Natural killer cell treated with Interleukin-12 subunit alpha and Interleukin-12 subunit beta and Interleukin-15 and Interleukin-18, amount 100 ng/mL, for 72 hours (primary cell): ENCODE data around the gene SMURF1. TPM values are rescaled to one million over a fixed set of nuclear protein-coding genes. Genes with fewer than 3 reads are reported as not detected.
A peak's percentile ranks its signal among the peaks of the same experiment; 100 is the strongest.

ENCODE experiments used
- ATAC-seq, 2 donors: fragments of 150-1000 bp; cut with Tn5 transposase in 1 of 2; sonication (Bioruptor Pico), chemical (Tn5 transposase) in 1 of 2; 2 replicates each; pipeline ENCODE4 v1.10.0; 2021
- DNase-seq: peaks from one replicate; pipeline ENCODE4 v3.0.0; 2022; ENCODE audit warnings: low spot score
- H3K27ac Mint-ChIP-seq, 2 donors: 1 replicate in 1 of 2; 2 replicates in 1 of 2; pipeline ENCODE4 v1.8.0; 2022; ENCODE audit warnings: mixed read lengths in 2 of 2, mild to moderate bottlenecking in 1 of 2, moderate library complexity in 1 of 2
- H3K27me3 Mint-ChIP-seq, 2 donors: 1 replicate in 1 of 2; 2 replicates in 1 of 2; pipeline ENCODE4 v1.8.0; 2022; ENCODE audit warnings: mixed read lengths in 2 of 2
- H3K36me3 Mint-ChIP-seq: one replicate; pipeline ENCODE4 v1.8.0; 2022; ENCODE audit warnings: mixed read lengths
- H3K4me1 Mint-ChIP-seq, 2 donors: 1 replicate in 1 of 2; 2 replicates in 1 of 2; pipeline ENCODE4 v1.8.0; 2022; ENCODE audit warnings: low read depth in 2 of 2, mixed read lengths in 2 of 2, mild to moderate bottlenecking in 1 of 2
- H3K4me3 Mint-ChIP-seq: one replicate; pipeline ENCODE4 v1.8.0; 2022; ENCODE audit warnings: mixed read lengths
- H3K9me3 Mint-ChIP-seq: 2 replicates; pipeline ENCODE4 v1.8.0; 2022; ENCODE audit warnings: mixed read lengths
- total RNA-seq, 2 donors: library from RNA; stranded (reverse); gene quantifications; one replicate each; pipeline ENCODE4 v1.2.3, GENCODE V29; 2022

The SMURF1 gene
- total RNA-seq, 2 donors from 2014 or later, result 19.9 to 27.1 TPM

- no peak for ATAC-seq
- Mint-ChIP-seq H3K4me1 (peaks cover 6% of the 10 kb centered on the region in 2 donors), H3K27ac (no peak overlapping the region), H3K36me3 (peaks cover 12% of the 10 kb centered on the region), H3K27me3 (no peaks in the 10 kb centered on the region), H3K4me3 (no peak overlapping the region), H3K9me3 (no peaks in the 10 kb centered on the region)
- DNase-seq, result no peak
These were observed 107.3 kb downstream of the SMURF1 start for GRCh38 chr7:99036546-99037111.

- ATAC-seq (no peak), DNase-seq (no peak)
- peaks cover 6% of the 10 kb centered on the region in 2 donors for H3K4me1 Mint-ChIP-seq
- H3K27me3 Mint-ChIP-seq, result no peaks in the 10 kb centered on the region
- peaks cover 11% of the 10 kb centered on the region for H3K36me3 Mint-ChIP-seq
- no peak overlapping the region for H3K4me3 Mint-ChIP-seq
- H3K27ac Mint-ChIP-seq, result no peak overlapping the region
- no peaks in the 10 kb centered on the region for H3K9me3 Mint-ChIP-seq
These were observed 108.0 kb downstream of the SMURF1 start for GRCh38 chr7:99035723-99036545.

GRCh38 chr7:99034932-99035722 lies 108.8 kb downstream of the SMURF1 start:
- no peak overlapping the region for H3K27ac Mint-ChIP-seq
- ATAC-seq (no peak), DNase-seq (no peak)
- no peak overlapping the region for H3K4me3 Mint-ChIP-seq
- H3K9me3 Mint-ChIP-seq, result no peaks in the 10 kb centered on the region
- peaks cover 5% of the 10 kb centered on the region for H3K36me3 Mint-ChIP-seq
- peaks cover 0 to 1% of the 10 kb centered on the region in 2 donors for H3K4me1 Mint-ChIP-seq
- H3K27me3 Mint-ChIP-seq, result no peaks in the 10 kb centered on the region

- Mint-ChIP-seq H3K4me3 (no peak overlapping the region), H3K27me3 (no peaks in the 10 kb centered on the region), H3K27ac (no peak overlapping the region), H3K4me1 (no peaks in the 10 kb centered on the region), H3K9me3 (no peaks in the 10 kb centered on the region), H3K36me3 (peaks cover 4% of the 10 kb centered on the region)
- ATAC-seq (no peak), DNase-seq (no peak)
These were observed 110.1 kb downstream of the SMURF1 start for GRCh38 chr7:99033765-99034164.

- Mint-ChIP-seq H3K4me3 (no peak overlapping the region), H3K36me3 (peaks cover 4% of the 10 kb centered on the region), H3K27me3 (no peaks in the 10 kb centered on the region), H3K4me1 (no peaks in the 10 kb centered on the region), H3K27ac (no peak overlapping the region), H3K9me3 (no peaks in the 10 kb centered on the region)
- no peak for DNase-seq
- no peak for ATAC-seq
These were observed 111.0 kb downstream of the SMURF1 start for GRCh38 chr7:99032928-99033327.

GRCh38 chr7:99031496-99031895 lies 112.4 kb downstream of the SMURF1 start:
- H3K4me1 Mint-ChIP-seq, result no peaks in the 10 kb centered on the region
- DNase-seq, result no peak
- ATAC-seq, result no peak
- H3K4me3 Mint-ChIP-seq, result no peak overlapping the region
- H3K27ac Mint-ChIP-seq, result no peak overlapping the region
- no peaks in the 10 kb centered on the region for H3K27me3 Mint-ChIP-seq
- H3K9me3 Mint-ChIP-seq, result no peaks in the 10 kb centered on the region
- peaks cover 4% of the 10 kb centered on the region for H3K36me3 Mint-ChIP-seq

- no peaks in the 10 kb centered on the region for H3K27me3 Mint-ChIP-seq
- no peaks in the 10 kb centered on the region for H3K9me3 Mint-ChIP-seq
- ATAC-seq (no peak), DNase-seq (no peak)
- no peak overlapping the region for H3K4me3 Mint-ChIP-seq
- peaks cover 4% of the 10 kb centered on the region for H3K36me3 Mint-ChIP-seq
- no peak overlapping the region for H3K27ac Mint-ChIP-seq
- H3K4me1 Mint-ChIP-seq, result no peaks in the 10 kb centered on the region
These were observed 113.0 kb downstream of the SMURF1 start for GRCh38 chr7:99030951-99031350.

- Mint-ChIP-seq H3K4me1 (no peaks in the 10 kb centered on the region), H3K27ac (peak overlapping the region in 1 of 2 donors; percentile 23), H3K27me3 (no peaks in the 10 kb centered on the region), H3K9me3 (no peaks in the 10 kb centered on the region), H3K4me3 (no peak overlapping the region), H3K36me3 (peaks cover 4% of the 10 kb centered on the region)
- ATAC-seq, result no peak
- no peak for DNase-seq
These were observed 113.5 kb downstream of the SMURF1 start for GRCh38 chr7:99030457-99030856.

GRCh38 chr7:99029466-99030435 lies 114.2 kb downstream of the SMURF1 start:
- H3K27ac Mint-ChIP-seq, result peak overlapping the region in 1 of 2 donors; percentile 23

GRCh38 chr7:99028261-99028973 lies 115.5 kb downstream of the SMURF1 start:
- H3K9me3 Mint-ChIP-seq, result no peaks in the 10 kb centered on the region
- no peaks in the 10 kb centered on the region for H3K27me3 Mint-ChIP-seq
- ATAC-seq, result peak in 1 of 2 donors; percentile 31
- H3K36me3 Mint-ChIP-seq, result peaks cover 4% of the 10 kb centered on the region
- no peak overlapping the region for H3K4me3 Mint-ChIP-seq
- no peak overlapping the region for H3K27ac Mint-ChIP-seq
- no peak for DNase-seq
- peaks cover 0 to under 1% of the 10 kb centered on the region in 2 donors for H3K4me1 Mint-ChIP-seq

More at GRCh38 chr7:99029466-99030435, 114.2 kb downstream of the SMURF1 start:
- no peaks in the 10 kb centered on the region for H3K4me1 Mint-ChIP-seq
- DNase-seq, result no peak
- no peak overlapping the region for H3K4me3 Mint-ChIP-seq
- peaks cover 4% of the 10 kb centered on the region for H3K36me3 Mint-ChIP-seq
- no peaks in the 10 kb centered on the region for H3K9me3 Mint-ChIP-seq
- no peak for ATAC-seq
- H3K27me3 Mint-ChIP-seq, result no peaks in the 10 kb centered on the region

- DNase-seq (no peak), ATAC-seq (no peak)
- H3K36me3 Mint-ChIP-seq, result peaks cover 4% of the 10 kb centered on the region
- no peak overlapping the region for H3K4me3 Mint-ChIP-seq
- peaks cover 3 to 5% of the 10 kb centered on the region in 2 donors for H3K4me1 Mint-ChIP-seq
- H3K9me3 Mint-ChIP-seq, result no peaks in the 10 kb centered on the region
- no peaks in the 10 kb centered on the region for H3K27me3 Mint-ChIP-seq
- H3K27ac Mint-ChIP-seq, result no peak overlapping the region
These were observed 116.1 kb downstream of the SMURF1 start for GRCh38 chr7:99027841-99028240.

- Mint-ChIP-seq H3K36me3 (peaks cover 4% of the 10 kb centered on the region), H3K4me1 (peaks cover 3 to 5% of the 10 kb centered on the region in 2 donors), H3K4me3 (no peak overlapping the region), H3K27me3 (no peaks in the 10 kb centered on the region), H3K27ac (no peak overlapping the region), H3K9me3 (no peaks in the 10 kb centered on the region)
- DNase-seq (no peak), ATAC-seq (no peak)
These were observed 116.7 kb downstream of the SMURF1 start for GRCh38 chr7:99027241-99027640.
